Neural cell (in vitro differentiated cells): ENCODE results near the gene ARHGAP25. TPM values are rescaled to one million over a fixed set of nuclear protein-coding genes. Genes with fewer than 3 reads are reported as not detected.

Experiments used
- H2AFZ ChIP-seq: fragments of 200-600, 300-800 bp; sonication (generic), shearing (Covaris generic); 2 replicates; pipeline ENCODE4 v1.6.0; 2014; ENCODE audit warnings: low read depth, mild to moderate bottlenecking, antibody characterized with exemption, low read length, moderate library complexity
- H3F3A ChIP-seq: fragments of 200-600 bp; shearing (Covaris generic); 2 replicates; pipeline ENCODE4 v1.6.1; 2016; ENCODE audit warnings: mild to moderate bottlenecking, moderate library complexity, mixed read lengths, antibody characterized with exemption, low read length; ENCODE audit not compliant: insufficient read depth, poor library complexity, severe bottlenecking
- H3K27ac ChIP-seq: fragments of 200-600, 300-800 bp; sonication (generic), shearing (Covaris generic); 2 replicates; pipeline ENCODE4 v1.5.1; 2014; ENCODE audit warnings: mild to moderate bottlenecking, low read length, moderate library complexity
- H3K27me3 ChIP-seq: fragments of 300-800, 200-600 bp; sonication (generic), shearing (Covaris generic); 2 replicates; pipeline ENCODE4 v1.6.0; 2014; ENCODE audit warnings: mild to moderate bottlenecking, low read depth, low read length, moderate library complexity; ENCODE audit not compliant: insufficient read depth
- H3K36me3 ChIP-seq: fragments of 300-800, 200-600 bp; sonication (generic), shearing (Covaris generic); 2 replicates; pipeline ENCODE4 v1.5.1; 2014; ENCODE audit warnings: mild to moderate bottlenecking, antibody characterized with exemption, low read length, moderate library complexity; ENCODE audit not compliant: insufficient read depth
- H3K4me2 ChIP-seq: fragments of 300-800, 200-600 bp; sonication (generic), shearing (Covaris generic); 2 replicates; pipeline ENCODE4 v1.6.0; 2014; ENCODE audit warnings: mild to moderate bottlenecking, low read length
- H3K4me3 ChIP-seq: fragments of 300-800, 200-600 bp; sonication (generic), shearing (Covaris generic); 2 replicates; pipeline ENCODE4 v1.5.1; 2014; ENCODE audit warnings: mild to moderate bottlenecking, low read length, moderate library complexity
- H3K79me2 ChIP-seq: fragments of 200-600 bp; shearing (Covaris generic); replicated peaks from 2 replicates; pipeline ENCODE4 v1.6.0; 2014; ENCODE audit warnings: mild to moderate bottlenecking, low read length, moderate library complexity; ENCODE audit not compliant: insufficient read depth
- H3K9ac ChIP-seq: fragments of 300-800, 200-600 bp; sonication (generic), shearing (Covaris generic); 2 replicates; pipeline ENCODE4 v1.6.1; 2016; ENCODE audit warnings: mild to moderate bottlenecking, low read length, mixed read lengths
- H3K9me2 ChIP-seq: fragments of 200-600 bp; shearing (Covaris generic); 2 replicates; pipeline ENCODE4 v1.6.1; 2016; ENCODE audit warnings: mild to moderate bottlenecking, low read length, mixed read lengths; ENCODE audit not compliant: insufficient read depth
- H3K9me3 ChIP-seq: fragments of 200-600, 300-800 bp; sonication (generic), shearing (Covaris generic); 2 replicates; pipeline ENCODE4 v1.6.1; 2016; ENCODE audit warnings: mild to moderate bottlenecking, mixed run types, low read length, moderate library complexity, mixed read lengths
- H4K20me1 ChIP-seq: fragments of 200-600 bp; shearing (Covaris generic); 2 replicates; pipeline ENCODE4 v1.6.1; 2016; ENCODE audit warnings: mild to moderate bottlenecking, mixed run types; ENCODE audit not compliant: insufficient read depth
- CTCF ChIP-seq: fragments of 450-650 bp; IDR thresholded peaks from 2 replicates; pipeline ENCODE4 v1.5.1; 2014; ENCODE audit warnings: antibody characterized with exemption, mild to moderate bottlenecking, moderate library complexity; ENCODE audit not compliant: poor library complexity, severe bottlenecking
- EP300 ChIP-seq: fragments of 450-650 bp; conservative IDR thresholded peaks from 2 replicates; pipeline ENCODE4 v1.6.1; 2014; ENCODE audit warnings: antibody characterized with exemption, mild to moderate bottlenecking, moderate library complexity; ENCODE audit not compliant: poor library complexity, severe bottlenecking
- EZH2 ChIP-seq: fragments of 200-600, 300-800 bp; shearing (Covaris generic), sonication (generic); IDR thresholded peaks from 2 replicates; pipeline ENCODE4 v1.6.1; 2014; ENCODE audit warnings: antibody characterized with exemption, low read length, borderline replicate concordance, mild to moderate bottlenecking; ENCODE audit not compliant: insufficient read depth, poor library complexity, severe bottlenecking
- MXI1 ChIP-seq: fragments of 450-650 bp; conservative IDR thresholded peaks from 2 replicates; pipeline ENCODE4 v1.6.1; 2014; ENCODE audit warnings: antibody characterized with exemption, mild to moderate bottlenecking; ENCODE audit not compliant: poor library complexity, severe bottlenecking
- POLR2AphosphoS5 ChIP-seq: IDR thresholded peaks from 2 replicates; pipeline ENCODE4 v1.6.1; 2012
- RAD21 ChIP-seq: fragments of 450-650 bp; conservative IDR thresholded peaks from 2 replicates; pipeline ENCODE4 v1.6.1; 2014; ENCODE audit warnings: antibody characterized with exemption, mild to moderate bottlenecking, moderate library complexity
- REST ChIP-seq: IDR thresholded peaks from 2 replicates; pipeline ENCODE4 v1.6.1; 2012; ENCODE audit warnings: borderline replicate concordance
- SMC3 ChIP-seq: fragments of 450-650 bp; conservative IDR thresholded peaks from 2 replicates; pipeline ENCODE4 v1.6.1; 2014; ENCODE audit warnings: antibody characterized with exemption, mild to moderate bottlenecking, moderate library complexity; ENCODE audit not compliant: poor library complexity
- TAF1 ChIP-seq: IDR thresholded peaks from 2 replicates; pipeline ENCODE4 v1.6.1; 2012; ENCODE audit warnings: low read depth
- polyA plus RNA-seq: library from polyadenylated mRNA; depleted of rRNA; stranded (reverse); fragments of >200 nt; gene quantifications from 2 replicates; pipeline ENCODE4 v1.2.3, GENCODE V29; 2014

The ARHGAP25 gene
- polyA plus RNA-seq, 1 donor from 2014 or later = not detected

GRCh38 chr2:68716604-68717304, 17.9 kb upstream of the ARHGAP25 start:
- no peak for TF ChIP-seq EZH2
- TF ChIP-seq CTCF = no peak
- TF ChIP-seq REST = no peak
- no peak for TF ChIP-seq TAF1
- TF ChIP-seq POLR2AphosphoS5 = no peak
- TF ChIP-seq SMC3 = no peak
- TF ChIP-seq MXI1 = no peak
- no peak for TF ChIP-seq RAD21
- no peak for TF ChIP-seq EP300

GRCh38 chr2:68717305-68717661, 17.3 kb upstream of the ARHGAP25 start:
- Histone ChIP-seq H3K79me2 (no peaks in the 10 kb centered on the region), H3K9ac (no peak overlapping the region), H3K4me3 (no peak overlapping the region), H4K20me1 (no peaks in the 10 kb centered on the region), H3F3A (no peaks in the 10 kb centered on the region), H3K27ac (no peak overlapping the region), H3K27me3 (no peaks in the 10 kb centered on the region), H3K36me3 (no peaks in the 10 kb centered on the region), H2AFZ (no peak overlapping the region), H3K9me2 (no peaks in the 10 kb centered on the region), H3K4me2 (no peak overlapping the region), H3K9me3 (no peaks in the 10 kb centered on the region)
- no peak for TF ChIP-seq SMC3
- no peak for TF ChIP-seq REST
- no peak for TF ChIP-seq EP300
- no peak for TF ChIP-seq TAF1
- TF ChIP-seq EZH2 = no peak
- no peak for TF ChIP-seq MXI1
- TF ChIP-seq CTCF = no peak
- no peak for TF ChIP-seq POLR2AphosphoS5
- no peak for TF ChIP-seq RAD21

More at GRCh38 chr2:68716604-68717304, 17.9 kb upstream of the ARHGAP25 start:
- Histone ChIP-seq H3K79me2 (no peaks in the 10 kb centered on the region), H3K4me3 (no peak overlapping the region), H3F3A (no peaks in the 10 kb centered on the region), H4K20me1 (no peaks in the 10 kb centered on the region), H3K27ac (no peak overlapping the region), H3K9ac (no peak overlapping the region), H3K4me2 (no peak overlapping the region), H3K9me2 (no peaks in the 10 kb centered on the region), H3K36me3 (no peaks in the 10 kb centered on the region), H3K27me3 (no peaks in the 10 kb centered on the region), H3K9me3 (no peaks in the 10 kb centered on the region), H2AFZ (no peak overlapping the region)
